ENCODE measurements around the gene GSTM3. TPM values are rescaled to one million over a fixed set of nuclear protein-coding genes. Genes with fewer than 3 reads are reported as not detected.
"Not testable (repeated sequence)": the region's sequence is repeated elsewhere in the genome, so short reads cannot be mapped to it uniquely, and the experiment has no call there.

The GSTM3 gene
- total and polyA plus RNA-seq, 2 of the 13 experiments (the other 11 are each of a cell fraction or from before 2014, with no cell fraction given), result 127 to 142 TPM

- FAIRE-seq; H3K9me3 ChIP-seq (ENCODE audit: low read length); DNase-seq (ENCODE audit: low spot score); ATAC-seq; BruUV-seq (replicated peaks); H3K9ac ChIP-seq (ENCODE audit: insufficient read depth, low read depth, low read length); H3K4me2 ChIP-seq (ENCODE audit: low read depth, low read length); H4K20me1 ChIP-seq (ENCODE audit: insufficient read depth, low read length); H3K36me3 ChIP-seq (replicated peaks in 1 of 2; ENCODE audit: control insufficient read depth in 1 of 2, insufficient read depth in 2 of 2, low read length in 2 of 2); H3K79me2 ChIP-seq (ENCODE audit: insufficient read depth, low read length); H3K4me1 ChIP-seq (ENCODE audit: insufficient read depth, low read length); POLR2A ChIA-PET; H3K27ac ChIP-seq (ENCODE audit: extremely low read length, insufficient read depth, low read length); CTCF ChIA-PET (ENCODE audit: low intra/inter-chr PET ratio, low total read pairs); H3K4me3 ChIP-seq (replicated peaks in 1 of 3; ENCODE audit: insufficient read depth in 1 of 3, low read depth in 2 of 3, low read length in 3 of 3); H2AFZ ChIP-seq (ENCODE audit: low read length): not testable (repeated sequence)
- peaks cover 4 to 25% of the 10 kb centered on the region in 2 experiments; a peak in 3 of 5 replicates for H3K27me3 ChIP-seq (ENCODE audit: control insufficient read depth in 1 of 2, insufficient read depth in 2 of 2, low read length in 2 of 2)
- in situ Hi-C loops (cut with HindIII; ENCODE audit: extremely low pct_ligation_motif_present, low pct_unique_long_range_greater_than_20kb), result loop anchor here (10.0 kb wide), 2 partner anchors 47 to 167 kb away; partner anchors contain the start of genes GNAI3 and GSTM2
- intact Hi-C loops (cut with micrococcal nuclease; ENCODE audit: unreplicated experiment), result loop anchor here (10.0 kb wide), 1 partner anchor 273 kb away; the partner anchor contains the start of gene AHCYL1
- 60% methylated on average over 8 of the region's 33 CpGs for WGBS (ENCODE audit: low lambda C conversion rate)
These were observed 29.1 kb downstream of the GSTM3 start, which contains the start of gene GSTM5 for GRCh38 chr1:109711593-109712320. TSS of gene GSTM5 (plus strand) at chr1:109712251. CDS start at chr1:109712313, 62 bp downstream.

- BruUV-seq (replicated peaks); DNase-seq (ENCODE audit: low spot score); H3K9me3 ChIP-seq (ENCODE audit: low read length); CTCF ChIA-PET (ENCODE audit: low intra/inter-chr PET ratio, low total read pairs); ATAC-seq; H3K36me3 ChIP-seq (replicated peaks in 1 of 2; ENCODE audit: control insufficient read depth in 1 of 2, insufficient read depth in 2 of 2, low read length in 2 of 2); H2AFZ ChIP-seq (ENCODE audit: low read length); FAIRE-seq; H3K4me1 ChIP-seq (ENCODE audit: insufficient read depth, low read length); POLR2A ChIA-PET; H3K27ac ChIP-seq (ENCODE audit: extremely low read length, insufficient read depth, low read length); H3K9ac ChIP-seq (ENCODE audit: insufficient read depth, low read depth, low read length); H3K4me3 ChIP-seq (replicated peaks in 1 of 3; ENCODE audit: insufficient read depth in 1 of 3, low read depth in 2 of 3, low read length in 3 of 3); H3K4me2 ChIP-seq (ENCODE audit: low read depth, low read length); H3K79me2 ChIP-seq (ENCODE audit: insufficient read depth, low read length); H4K20me1 ChIP-seq (ENCODE audit: insufficient read depth, low read length): not testable (repeated sequence)
- intact Hi-C loops (cut with micrococcal nuclease; ENCODE audit: unreplicated experiment), result loop anchor here (10.0 kb wide), 1 partner anchor 275 kb away; the partner anchor contains the start of gene AHCYL1
- peaks cover 3 to 20% of the 10 kb centered on the region in 2 experiments; a peak in 2 of 5 replicates for H3K27me3 ChIP-seq (ENCODE audit: control insufficient read depth in 1 of 2, insufficient read depth in 2 of 2, low read length in 2 of 2)
- in situ Hi-C loops (cut with HindIII; ENCODE audit: extremely low pct_ligation_motif_present, low pct_unique_long_range_greater_than_20kb), result loop anchor here (5.0 to 10.0 kb wide), 3 partner anchors 45 to 165 kb away; partner anchors contain the start of genes GNAI3 and GSTM2
These were observed 31.0 kb downstream of the GSTM3 start for GRCh38 chr1:109709822-109710221.

- H3K9ac ChIP-seq (ENCODE audit: insufficient read depth, low read depth, low read length); H2AFZ ChIP-seq (ENCODE audit: low read length); CTCF ChIA-PET (ENCODE audit: low intra/inter-chr PET ratio, low total read pairs); POLR2A ChIA-PET; H3K4me2 ChIP-seq (ENCODE audit: low read depth, low read length); H4K20me1 ChIP-seq (ENCODE audit: insufficient read depth, low read length); H3K4me3 ChIP-seq (replicated peaks in 1 of 3; ENCODE audit: insufficient read depth in 1 of 3, low read depth in 2 of 3, low read length in 3 of 3); BruUV-seq (replicated peaks); DNase-seq (ENCODE audit: low spot score); H3K79me2 ChIP-seq (ENCODE audit: insufficient read depth, low read length); FAIRE-seq; H3K4me1 ChIP-seq (ENCODE audit: insufficient read depth, low read length); H3K27ac ChIP-seq (ENCODE audit: extremely low read length, insufficient read depth, low read length); H3K36me3 ChIP-seq (replicated peaks in 1 of 2; ENCODE audit: control insufficient read depth in 1 of 2, insufficient read depth in 2 of 2, low read length in 2 of 2); intact Hi-C loops (cut with micrococcal nuclease; ENCODE audit: unreplicated experiment); ATAC-seq; H3K9me3 ChIP-seq (ENCODE audit: low read length): not testable (repeated sequence)
- 33% methylated on average over 4 of the region's 4 CpGs for WGBS (ENCODE audit: low lambda C conversion rate)
- in situ Hi-C loops (cut with HindIII; ENCODE audit: extremely low pct_ligation_motif_present, low pct_unique_long_range_greater_than_20kb), result loop anchor here (5.0 kb wide), 1 partner anchor 67 kb away; no protein-coding TSS in a partner anchor
- peaks cover 3 to 13% of the 10 kb centered on the region in 2 experiments; a peak in 2 of 5 replicates for H3K27me3 ChIP-seq (ENCODE audit: control insufficient read depth in 1 of 2, insufficient read depth in 2 of 2, low read length in 2 of 2)
These were observed 31.9 kb downstream of the GSTM3 start for GRCh38 chr1:109708949-109709348.

Data from HepG2 (cell line).